Epithelial cell of prostate (primary cell): ENCODE results near the gene SSTR3.

Source experiments
- DNase-seq: peaks from one replicate; pipeline ENCODE4 v3.0.0-alpha.2; 2011; ENCODE audit warnings: low read depth, low spot score
- H3K27ac ChIP-seq: fragments of 450-650 bp; 2 replicates; pipeline ENCODE4 v1.5.1; 2017; ENCODE audit warnings: mild to moderate bottlenecking

Gene SSTR3

GRCh38 chr22:37229805-37230672 is 17.8 kb upstream of the SSTR3 start:
- peak overlapping the region; percentile 78 for H3K27ac ChIP-seq

GRCh38 chr22:37229012-37229804 is 16.9 kb upstream of the SSTR3 start:
- no peak for DNase-seq
- peak overlapping the region; percentile 78 for H3K27ac ChIP-seq

More at GRCh38 chr22:37229805-37230672, 17.8 kb upstream of the SSTR3 start:
- no peak for DNase-seq

GRCh38 chr22:37228106-37229011 is 16.1 kb upstream of the SSTR3 start:
- peak overlapping the region; percentile 78 for H3K27ac ChIP-seq
- no peak for DNase-seq

- no peak for DNase-seq
- H3K27ac ChIP-seq = no peak overlapping the region
Measured at GRCh38 chr22:37226514-37226913, 14.2 kb upstream of the SSTR3 start.

GRCh38 chr22:37226087-37226486 is 13.8 kb upstream of the SSTR3 start:
- no peak overlapping the region for H3K27ac ChIP-seq
- no peak for DNase-seq

- no peak overlapping the region for H3K27ac ChIP-seq
- no peak for DNase-seq
Measured at GRCh38 chr22:37225481-37225880, 13.2 kb upstream of the SSTR3 start.

- no peak for DNase-seq
- no peak overlapping the region for H3K27ac ChIP-seq
Measured at GRCh38 chr22:37224757-37225420, 12.6 kb upstream of the SSTR3 start.

- H3K27ac ChIP-seq = no peak overlapping the region
- DNase-seq = no peak
Measured at GRCh38 chr22:37223965-37224551, 11.8 kb upstream of the SSTR3 start.

- H3K27ac ChIP-seq = no peak overlapping the region
Measured at GRCh38 chr22:37222440-37222971, 10.2 kb upstream of the SSTR3 start.

GRCh38 chr22:37221424-37222333 is 9.4 kb upstream of the SSTR3 start:
- no peak for DNase-seq
- H3K27ac ChIP-seq = no peak overlapping the region

More at GRCh38 chr22:37222440-37222971, 10.2 kb upstream of the SSTR3 start:
- no peak for DNase-seq

- no peak for DNase-seq
- no peak overlapping the region for H3K27ac ChIP-seq
Measured at GRCh38 chr22:37220543-37220981, 8.3 kb upstream of the SSTR3 start.

GRCh38 chr22:37219533-37219932 is 7.3 kb upstream of the SSTR3 start:
- H3K27ac ChIP-seq = no peak overlapping the region

GRCh38 chr22:37218771-37219411 is 6.6 kb upstream of the SSTR3 start:
- DNase-seq = no peak
- no peak overlapping the region for H3K27ac ChIP-seq

More at GRCh38 chr22:37219533-37219932, 7.3 kb upstream of the SSTR3 start:
- no peak for DNase-seq

GRCh38 chr22:37218399-37218770 is 6.1 kb upstream of the SSTR3 start:
- no peak overlapping the region for H3K27ac ChIP-seq
- no peak for DNase-seq

GRCh38 chr22:37215890-37216289 is 3.6 kb upstream of the SSTR3 start:
- no peak for DNase-seq
- H3K27ac ChIP-seq = no peak overlapping the region

GRCh38 chr22:37214731-37215030 is 2.4 kb upstream of the SSTR3 start:
- DNase-seq = no peak
- H3K27ac ChIP-seq = no peak overlapping the region

GRCh38 chr22:37213941-37214730 is 1.9 kb upstream of the SSTR3 start:
- no peak overlapping the region for H3K27ac ChIP-seq
- DNase-seq = no peak
